Naive thymus-derived CD4-positive, alpha-beta T cell (primary cell): ENCODE measurements around the gene RNPEP. TPM values are rescaled to one million over a fixed set of nuclear protein-coding genes. Genes with fewer than 3 reads are reported as not detected.

ENCODE experiments used
- ATAC-seq: fragments of 150-1000 bp; cut with Tn5 transposase; 2 replicates; pipeline ENCODE4 v1.10.0; 2021; ENCODE audit warnings: mild to moderate bottlenecking, moderate library complexity
- CTCF ChIA-PET: fragments of 350-600 bp; sonication (Branson Sonifier 250); formaldehyde crosslinking; loops from one replicate; lab custom pipeline; 2021; ENCODE audit warnings: antibody characterized with exemption; lab: Charles Lee
- POLR2A ChIA-PET: fragments of 350-600 bp; sonication (Branson Sonifier 250); formaldehyde crosslinking; loops from one replicate; lab custom pipeline; 2021; ENCODE audit warnings: antibody characterized with exemption, inconsistent platforms; lab: Charles Lee
- DNase-seq, 9 donors: peaks; one replicate each; pipeline versions ENCODE4 v3.0.0 to v3.0.0-alpha.2; 2020 to 2022; ENCODE audit warnings: mixed read lengths in 1 of 9
- H3K27ac ChIP-seq: one replicate; pipeline ENCODE4 v1.7.0; 2013; ENCODE audit warnings: mild to moderate bottlenecking, low read depth, low read length, moderate library complexity
- H3K27me3 ChIP-seq, 2 donors: one replicate each; pipeline ENCODE4 v1.7.0; 2013; ENCODE audit warnings: low read length in 2 of 2, mild to moderate bottlenecking in 2 of 2, moderate library complexity in 2 of 2; ENCODE audit not compliant: control insufficient read depth in 2 of 2, insufficient read depth in 2 of 2
- H3K36me3 ChIP-seq, 3 experiments: 1 replicate in 2 of 3; 2 replicates in 1 of 3; pipeline ENCODE4 v1.7.0; 2013; ENCODE audit warnings: low read length in 3 of 3, mild to moderate bottlenecking in 3 of 3, moderate library complexity in 1 of 3; ENCODE audit not compliant: insufficient read depth in 3 of 3, control insufficient read depth in 2 of 3
- H3K4me1 ChIP-seq, 2 donors: one replicate each; pipeline ENCODE4 v1.7.0; 2013; ENCODE audit warnings: low read length in 2 of 2, mild to moderate bottlenecking in 2 of 2, moderate library complexity in 1 of 2; ENCODE audit not compliant: control insufficient read depth in 2 of 2, insufficient read depth in 2 of 2
- H3K4me3 ChIP-seq: 2 replicates; pipeline ENCODE4 v1.7.0; 2013; ENCODE audit warnings: mild to moderate bottlenecking, low read length
- H3K9me3 ChIP-seq, 3 experiments: 1 replicate in 2 of 3; 2 replicates in 1 of 3; pipeline ENCODE4 v1.7.0; 2013; ENCODE audit warnings: low read length in 3 of 3; ENCODE audit not compliant: control insufficient read depth in 2 of 3
- H3K27ac Mint-ChIP-seq, 9 donors: one replicate each; pipeline ENCODE4 v1.8.0; 2020 to 2022; ENCODE audit warnings: mixed read lengths in 9 of 9, mild to moderate bottlenecking in 8 of 9, moderate library complexity in 5 of 9, inconsistent platforms in 2 of 9
- H3K27me3 Mint-ChIP-seq, 5 donors: one replicate each; pipeline ENCODE4 v1.8.0; 2021 to 2022; ENCODE audit warnings: mixed read lengths in 5 of 5, mild to moderate bottlenecking in 1 of 5
- H3K36me3 Mint-ChIP-seq, 5 donors: one replicate each; pipeline ENCODE4 v1.8.0; 2020 to 2022; ENCODE audit warnings: mixed read lengths in 5 of 5, mild to moderate bottlenecking in 3 of 5, inconsistent platforms in 1 of 5
- H3K4me1 Mint-ChIP-seq, 7 donors: one replicate each; pipeline ENCODE4 v1.8.0; 2020 to 2022; ENCODE audit warnings: mixed read lengths in 7 of 7, mild to moderate bottlenecking in 3 of 7, inconsistent platforms in 1 of 7
- H3K4me3 Mint-ChIP-seq, 10 donors: one replicate each; pipeline ENCODE4 v1.8.0; 2020 to 2022; ENCODE audit warnings: mild to moderate bottlenecking in 10 of 10, mixed read lengths in 10 of 10, moderate library complexity in 6 of 10, inconsistent platforms in 2 of 10
- H3K9me3 Mint-ChIP-seq, 11 donors: one replicate each; pipeline ENCODE4 v1.8.0; 2020 to 2022; ENCODE audit warnings: mixed read lengths in 11 of 11, mild to moderate bottlenecking in 4 of 11, inconsistent platforms in 1 of 11, moderate library complexity in 1 of 11
- intact Hi-C, 2 donors: fragments of 100-400 bp; cut with micrococcal nuclease; formaldehyde crosslinking; loops; one replicate each; pipeline ENCODE4 v1.15.1; 2023
- polyA plus RNA-seq, 2 donors: library from polyadenylated mRNA; unstranded; fragments of 300-500 nt; fragmentation: Illumina TruSeq; gene quantifications; one replicate each; pipeline ENCODE4 v1.2.3, GENCODE V29; 2021
- total RNA-seq, 6 experiments: library from RNA in 5 of 6; stranded (reverse) in 5 of 6; gene quantifications; 1 replicate in 5 of 6; 2 replicates in 1 of 6; pipeline ENCODE4 v1.2.3 and lab custom pipeline; 2021 to 2026

RNPEP gene
- total and polyA plus RNA-seq, 7 experiments from 2014 or later, result 19.4 to 43.4 (median 26.8) TPM

- Histone ChIP-seq H3K27ac (no peak overlapping the region), H3K9me3 (no peaks in the 10 kb centered on the region), H3K27me3 (no peaks in the 10 kb centered on the region), H3K36me3 (no peaks in the 10 kb centered on the region), H3K4me1 (no peaks in the 10 kb centered on the region), H3K4me3 (no peak overlapping the region)
- no peak overlapping the region for H3K4me3 Mint-ChIP-seq
- H3K9me3 Mint-ChIP-seq, result peaks cover 0 to 2% (median 0%) of the 10 kb centered on the region in 11 donors
- H3K4me1 Mint-ChIP-seq, result no peaks in the 10 kb centered on the region
- ChIA-PET POLR2A (no interaction called here), CTCF (no interaction called here)
- peaks cover 0 to 3% (median 0%) of the 10 kb centered on the region in 5 donors for H3K36me3 Mint-ChIP-seq
- peaks cover 0 to 5% (median 0%) of the 10 kb centered on the region in 5 donors for H3K27me3 Mint-ChIP-seq
- no peak overlapping the region for H3K27ac Mint-ChIP-seq
- intact Hi-C loops, result no loop called here
- DNase-seq (no peak), ATAC-seq (no peak)
These were observed 51.8 kb downstream of the RNPEP start for GRCh38 chr1:202034149-202034682.

DNA sequence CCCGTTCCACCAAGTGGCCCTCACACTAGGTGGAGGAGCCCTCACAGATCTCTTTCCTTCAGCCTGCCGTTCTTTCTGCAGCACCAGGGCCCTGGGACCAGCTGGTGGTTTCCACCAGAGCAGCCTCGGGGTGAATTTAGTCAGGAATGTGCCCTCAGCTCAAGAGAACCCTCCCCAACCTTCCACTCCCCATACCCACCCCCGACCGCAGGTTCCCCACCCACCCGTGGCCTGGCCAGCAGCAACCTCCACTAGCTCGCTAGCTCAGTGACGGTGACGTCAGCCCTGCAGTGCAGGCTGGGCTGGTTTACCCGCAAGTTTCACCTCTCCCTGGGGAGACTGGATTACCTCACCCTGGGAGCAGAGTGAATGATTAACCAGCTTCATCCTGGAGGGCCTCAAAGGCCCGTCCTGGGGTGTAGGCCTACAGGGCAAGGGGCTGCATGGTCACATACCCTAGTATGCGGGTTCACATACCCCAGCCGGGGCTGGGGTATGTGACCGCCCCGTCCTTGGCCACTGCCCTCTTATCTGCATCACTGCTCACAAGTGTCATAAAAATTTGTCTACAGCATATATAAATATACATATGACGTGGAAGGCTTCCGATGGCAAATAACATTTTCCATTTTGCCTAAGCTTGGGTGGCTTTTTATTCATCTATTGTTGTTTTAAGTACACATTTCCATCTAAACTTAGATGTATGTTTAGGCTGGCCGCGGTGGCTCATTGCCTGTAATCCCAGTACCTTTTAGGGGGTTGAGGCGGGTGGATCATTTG lies 52.4 kb downstream of the RNPEP start:
- intact Hi-C loops, result no loop called here
- Mint-ChIP-seq H3K36me3 (peaks cover 0 to 3% (median 0%) of the 10 kb centered on the region in 5 donors), H3K27ac (no peak overlapping the region), H3K9me3 (peaks cover 0 to 2% (median 0%) of the 10 kb centered on the region in 11 donors), H3K4me1 (no peaks in the 10 kb centered on the region), H3K27me3 (peaks cover 0 to 5% (median 0%) of the 10 kb centered on the region in 5 donors), H3K4me3 (no peak overlapping the region)
- ChIA-PET CTCF (no interaction called here), POLR2A (no interaction called here)
- H3K9me3 ChIP-seq, result no peaks in the 10 kb centered on the region
- H3K27ac ChIP-seq, result no peak overlapping the region
- H3K4me3 ChIP-seq, result no peak overlapping the region
- ATAC-seq (no peak), DNase-seq (no peak)
- no peaks in the 10 kb centered on the region for H3K27me3 ChIP-seq
- H3K4me1 ChIP-seq, result no peaks in the 10 kb centered on the region
- H3K36me3 ChIP-seq, result no peaks in the 10 kb centered on the region

GRCh38 chr1:202036595-202037387 lies 54.3 kb downstream of the RNPEP start:
- H3K36me3 Mint-ChIP-seq, result peaks cover 0 to 3% (median 0%) of the 10 kb centered on the region in 5 donors
- peaks cover 0 to 2% (median 0%) of the 10 kb centered on the region in 11 donors for H3K9me3 Mint-ChIP-seq
- H3K36me3 ChIP-seq, result no peaks in the 10 kb centered on the region
- H3K4me1 ChIP-seq, result no peaks in the 10 kb centered on the region
- intact Hi-C loops, result no loop called here
- no peak for ATAC-seq
- H3K27me3 Mint-ChIP-seq, result peaks cover 0 to 5% (median 0%) of the 10 kb centered on the region in 5 donors
- H3K4me3 Mint-ChIP-seq, result no peak overlapping the region
- POLR2A ChIA-PET, result no interaction called here
- no peak for DNase-seq
- no peak overlapping the region for H3K4me3 ChIP-seq
- CTCF ChIA-PET, result no interaction called here
- no peak overlapping the region for H3K27ac Mint-ChIP-seq
- no peaks in the 10 kb centered on the region for H3K27me3 ChIP-seq
- no peaks in the 10 kb centered on the region for H3K4me1 Mint-ChIP-seq
- no peaks in the 10 kb centered on the region for H3K9me3 ChIP-seq
- no peak overlapping the region for H3K27ac ChIP-seq

DNA sequence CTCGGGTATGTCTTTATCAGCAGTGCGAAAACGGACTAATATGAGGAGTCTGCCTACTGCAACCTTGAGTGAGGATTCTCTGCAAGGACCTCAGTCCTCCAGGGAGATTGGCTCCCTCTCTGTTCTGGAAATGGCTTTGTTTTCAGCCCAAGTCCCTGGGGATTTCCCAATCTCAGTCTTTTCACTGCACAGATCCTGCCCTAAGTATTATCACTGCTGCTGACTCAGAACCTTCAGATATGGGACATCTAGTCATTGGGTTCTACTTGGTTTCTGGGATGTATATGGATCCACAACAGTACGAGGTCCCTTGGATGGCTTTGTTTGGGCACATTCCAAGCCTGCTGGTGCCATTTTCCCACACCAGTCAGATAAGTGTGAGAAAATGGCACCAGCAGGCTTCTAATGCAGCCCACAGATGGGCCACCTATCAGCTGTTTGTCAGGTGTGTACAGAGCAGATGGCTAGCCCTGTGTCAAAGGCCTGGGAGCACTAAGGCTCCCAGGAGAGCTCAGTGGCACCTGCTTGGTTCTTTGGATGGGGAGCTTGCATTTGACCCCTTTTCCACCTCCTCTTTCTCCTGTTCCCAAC lies 55.4 kb downstream of the RNPEP start:
- peaks cover 0 to 4% (median 0%) of the 10 kb centered on the region in 5 donors for H3K27me3 Mint-ChIP-seq
- CTCF ChIA-PET, result no interaction called here

DNA sequence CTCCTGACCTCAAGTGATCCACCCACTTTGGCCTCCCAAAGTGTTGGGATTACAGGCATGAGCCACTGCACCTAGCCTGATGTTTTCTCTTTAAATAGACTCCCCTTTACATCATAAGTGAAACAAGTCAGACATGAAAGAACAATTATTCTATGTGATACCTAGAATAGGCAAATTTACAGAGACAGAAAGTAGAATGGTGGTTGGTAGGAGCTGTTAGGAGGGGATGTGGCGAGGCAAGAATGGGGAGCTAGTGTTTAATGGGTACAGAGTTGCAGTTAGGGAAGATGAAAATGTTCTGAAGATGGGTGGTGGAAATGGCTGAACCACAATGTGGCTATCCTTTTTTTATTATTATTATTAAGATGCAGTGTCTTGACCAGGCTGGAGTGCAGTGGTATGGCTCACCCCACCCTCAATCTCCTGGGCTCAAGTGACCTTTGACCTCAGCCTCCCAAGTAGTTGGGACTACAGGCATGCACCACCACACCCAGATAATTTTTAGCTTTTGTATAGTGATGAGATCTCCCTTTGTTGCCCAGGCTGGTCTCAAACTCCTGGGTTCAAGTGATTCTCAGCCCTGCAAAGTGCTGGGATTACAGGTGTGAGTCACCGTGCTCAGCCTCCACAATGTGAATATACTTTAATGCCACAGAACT lies 56.4 kb downstream of the RNPEP start:
- H3K36me3 ChIP-seq, result no peaks in the 10 kb centered on the region
- H3K4me1 ChIP-seq, result no peaks in the 10 kb centered on the region
- H3K4me3 ChIP-seq, result no peak overlapping the region
- POLR2A ChIA-PET, result no interaction called here
- CTCF ChIA-PET, result no interaction called here
- Mint-ChIP-seq H3K27me3 (peaks cover 0 to 1% (median 0%) of the 10 kb centered on the region in 5 donors), H3K4me3 (no peak overlapping the region), H3K4me1 (peaks cover 0 to 3% (median 0%) of the 10 kb centered on the region in 7 donors), H3K9me3 (no peaks in the 10 kb centered on the region), H3K27ac (no peak overlapping the region), H3K36me3 (peaks cover 0 to 3% (median 0%) of the 10 kb centered on the region in 5 donors)
- H3K9me3 ChIP-seq, result no peaks in the 10 kb centered on the region
- intact Hi-C loops, result no loop called here
- ATAC-seq (no peak), DNase-seq (no peak)
- H3K27ac ChIP-seq, result no peak overlapping the region
- no peaks in the 10 kb centered on the region for H3K27me3 ChIP-seq

More for the DNA sequence above, 55.4 kb downstream of the RNPEP start:
- intact Hi-C loops, result no loop called here
- no peak overlapping the region for H3K4me3 Mint-ChIP-seq
- Histone ChIP-seq H3K36me3 (no peaks in the 10 kb centered on the region), H3K9me3 (no peaks in the 10 kb centered on the region), H3K27me3 (no peaks in the 10 kb centered on the region), H3K4me3 (no peak overlapping the region), H3K27ac (no peak overlapping the region), H3K4me1 (no peaks in the 10 kb centered on the region)
- no peaks in the 10 kb centered on the region for H3K4me1 Mint-ChIP-seq
- ATAC-seq (no peak), DNase-seq (no peak)
- POLR2A ChIA-PET, result no interaction called here
- no peak overlapping the region for H3K27ac Mint-ChIP-seq
- peaks cover 0 to 3% (median 0%) of the 10 kb centered on the region in 5 donors for H3K36me3 Mint-ChIP-seq
- H3K9me3 Mint-ChIP-seq, result peaks cover 0 to under 1% (median 0%) of the 10 kb centered on the region in 11 donors

GRCh38 chr1:202045705-202046104 lies 63.3 kb downstream of the RNPEP start:
- ATAC-seq, result no peak
- H3K36me3 Mint-ChIP-seq, result no peaks in the 10 kb centered on the region
- CTCF ChIA-PET, result no interaction called here
- Histone ChIP-seq H3K27ac (no peak overlapping the region), H3K4me1 (no peaks in the 10 kb centered on the region), H3K27me3 (no peaks in the 10 kb centered on the region), H3K36me3 (no peaks in the 10 kb centered on the region), H3K4me3 (no peak overlapping the region), H3K9me3 (no peaks in the 10 kb centered on the region)
- H3K27ac Mint-ChIP-seq, result no peak overlapping the region
- intact Hi-C loops, result no loop called here
- DNase-seq, result no peak
- peaks cover 0 to 6% (median 5%) of the 10 kb centered on the region in 5 donors for H3K27me3 Mint-ChIP-seq
- POLR2A ChIA-PET, result no interaction called here
- no peaks in the 10 kb centered on the region for H3K9me3 Mint-ChIP-seq
- no peak overlapping the region for H3K4me3 Mint-ChIP-seq
- H3K4me1 Mint-ChIP-seq, result peaks cover 0 to 6% (median 3%) of the 10 kb centered on the region in 7 donors
